HG02763 (cell line): ENCODE results near the gene URM1.

Experiments
- ATAC-seq: cut with Tn5 transposase; IDR thresholded peaks from one replicate; pipeline ENCODE4 v1.9.1; 2021; ENCODE audit warnings: mild to moderate bottlenecking, moderate library complexity; ENCODE audit not compliant: unreplicated experiment

URM1 gene

DNA sequence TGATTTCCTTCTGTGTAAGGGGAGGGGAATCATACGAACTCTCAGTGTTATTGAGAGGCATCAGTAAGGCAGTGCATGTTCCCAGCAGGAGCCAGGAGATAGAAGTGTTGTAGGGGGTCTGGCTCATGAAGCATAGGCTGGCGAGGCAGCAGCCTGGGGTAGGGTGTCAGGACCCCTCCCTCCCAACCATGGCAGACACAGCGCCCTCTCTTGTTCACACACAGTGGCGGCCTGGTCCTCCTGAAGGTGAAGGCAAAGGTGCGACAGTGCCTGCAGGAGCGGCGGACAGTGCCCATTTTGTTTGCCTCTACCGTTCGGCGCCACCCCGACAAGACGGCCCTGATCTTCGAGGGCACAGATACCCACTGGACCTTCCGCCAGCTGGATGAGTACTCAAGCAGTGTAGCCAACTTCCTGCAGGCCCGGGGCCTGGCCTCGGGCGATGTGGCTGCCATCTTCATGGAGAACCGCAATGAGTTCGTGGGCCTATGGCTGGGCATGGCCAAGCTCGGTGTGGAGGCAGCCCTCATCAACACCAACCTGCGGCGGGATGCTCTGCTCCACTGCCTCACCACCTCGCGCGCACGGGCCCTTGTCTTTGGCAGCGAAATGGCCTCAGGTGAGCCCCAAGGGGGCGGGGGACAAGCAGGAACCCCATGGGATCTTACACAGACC lies 26.1 kb upstream of the URM1 start:
- no peak for ATAC-seq

- no peak for ATAC-seq
Measured at GRCh38 chr9:128349125-128349524, 22.0 kb upstream of the URM1 start.

- no peak for ATAC-seq
Measured at GRCh38 chr9:128349772-128350171, 21.4 kb upstream of the URM1 start.

DNA sequence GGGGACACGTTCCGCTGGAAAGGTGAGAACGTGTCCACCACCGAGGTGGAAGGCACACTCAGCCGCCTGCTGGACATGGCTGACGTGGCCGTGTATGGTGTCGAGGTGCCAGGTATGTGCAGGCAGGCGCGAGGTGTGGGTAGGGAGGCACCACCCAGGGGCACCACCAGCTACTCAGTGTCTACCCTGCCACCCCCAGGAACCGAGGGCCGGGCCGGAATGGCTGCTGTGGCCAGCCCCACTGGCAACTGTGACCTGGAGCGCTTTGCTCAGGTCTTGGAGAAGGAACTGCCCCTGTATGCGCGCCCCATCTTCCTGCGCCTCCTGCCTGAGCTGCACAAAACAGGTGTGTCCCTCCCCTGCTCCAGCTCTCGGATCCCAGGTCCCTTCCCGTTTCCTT lies 15.7 kb upstream of the URM1 start:
- ATAC-seq = no peak

- no peak for ATAC-seq
Measured at GRCh38 chr9:128358090-128358489, 13.1 kb upstream of the URM1 start.

- ATAC-seq = no peak
Measured at GRCh38 chr9:128358861-128359260, 12.3 kb upstream of the URM1 start.

GRCh38 chr9:128360826-128361225 lies 10.3 kb upstream of the URM1 start:
- no peak for ATAC-seq

DNA sequence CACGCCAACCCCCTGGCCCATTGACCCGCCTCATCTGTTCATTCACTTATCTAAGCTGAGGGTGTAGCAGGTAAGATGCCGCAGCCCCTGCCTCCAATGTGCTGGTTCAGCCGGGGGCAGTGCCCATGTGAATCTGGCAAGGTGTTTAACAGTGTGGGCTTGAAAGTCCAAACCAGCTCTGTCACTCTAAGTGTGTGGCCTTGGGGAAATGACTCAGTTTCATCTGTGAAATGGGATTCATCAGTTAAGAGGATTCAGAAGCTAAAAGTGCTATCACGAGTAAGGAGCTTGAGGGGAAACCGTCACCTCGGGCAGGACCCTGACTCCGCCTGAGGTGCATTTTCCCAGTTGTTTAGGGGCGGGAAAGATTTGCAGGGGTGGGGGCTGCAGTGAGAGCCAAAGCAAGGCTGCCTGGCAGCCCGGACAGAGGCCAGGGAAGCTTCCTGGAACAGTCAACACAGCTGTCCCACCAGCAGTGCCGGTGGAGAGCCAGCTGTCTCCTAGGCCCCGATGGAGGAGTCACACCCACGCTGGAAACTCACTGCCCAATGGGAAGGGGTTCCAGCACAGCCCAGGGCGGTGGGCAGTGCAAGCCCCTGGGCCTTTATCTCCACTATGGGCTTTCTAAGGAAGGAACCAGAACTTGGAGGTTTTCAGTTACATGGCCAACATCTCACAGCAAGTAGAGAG lies 9.7 kb upstream of the URM1 start:
- no peak for ATAC-seq

DNA sequence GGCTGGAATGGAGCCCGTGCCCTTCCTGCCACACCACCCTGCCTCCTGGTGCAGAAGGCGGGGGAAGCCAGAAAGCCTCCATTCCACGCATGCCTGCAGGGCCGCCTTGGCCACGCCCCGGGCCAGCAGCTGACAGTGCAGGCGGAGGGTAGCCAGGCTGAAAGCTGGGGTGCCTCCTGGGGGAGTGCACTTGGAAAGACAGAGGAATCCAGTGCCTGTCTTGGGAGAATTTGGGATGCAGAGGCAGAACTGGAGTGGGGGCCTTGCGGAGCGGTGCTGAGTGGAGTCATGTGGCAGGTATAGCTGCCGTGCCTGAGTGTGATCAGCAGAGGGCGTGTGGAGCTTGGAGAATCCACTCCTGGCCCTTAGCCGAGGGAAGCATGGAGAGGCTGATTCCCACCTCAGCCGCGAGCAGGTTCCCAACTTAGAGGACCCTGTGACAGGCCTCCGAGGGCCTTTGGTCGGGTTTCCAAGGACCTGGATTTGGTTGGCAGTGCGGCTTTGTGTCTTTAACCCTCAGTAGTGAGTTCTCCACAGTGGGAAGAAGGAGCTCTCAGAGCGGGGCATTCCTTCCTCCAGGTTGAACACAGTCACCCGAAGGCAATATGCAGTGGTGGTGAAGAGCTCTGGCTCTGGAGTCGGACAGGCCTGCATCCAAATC lies 9.1 kb upstream of the URM1 start:
- ATAC-seq = no peak

- ATAC-seq = no peak
Measured at GRCh38 chr9:128362774-128363173, 8.4 kb upstream of the URM1 start.

DNA sequence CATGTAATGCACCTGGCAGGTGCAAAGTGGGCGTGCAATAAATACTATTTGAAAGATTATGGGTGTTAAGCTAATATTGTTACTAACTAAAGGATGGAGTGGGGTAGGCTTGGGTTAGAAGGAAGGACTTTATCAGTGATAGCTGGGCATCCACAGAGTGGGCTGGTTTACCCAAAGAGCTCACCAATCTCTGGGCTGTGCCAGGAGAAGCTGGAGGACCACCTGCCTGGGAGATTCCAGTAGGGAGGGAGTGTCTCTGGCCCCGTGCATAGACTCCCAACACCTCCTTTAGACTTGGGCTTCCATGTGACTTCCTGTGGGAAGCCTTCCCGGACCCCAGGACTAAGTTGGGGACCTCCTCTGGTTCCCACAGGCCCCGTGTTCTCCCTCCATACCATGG lies 5.6 kb upstream of the URM1 start:
- ATAC-seq = no peak

- ATAC-seq = no peak
Measured at GRCh38 chr9:128369024-128369706, 2.0 kb upstream of the URM1 start.

DNA sequence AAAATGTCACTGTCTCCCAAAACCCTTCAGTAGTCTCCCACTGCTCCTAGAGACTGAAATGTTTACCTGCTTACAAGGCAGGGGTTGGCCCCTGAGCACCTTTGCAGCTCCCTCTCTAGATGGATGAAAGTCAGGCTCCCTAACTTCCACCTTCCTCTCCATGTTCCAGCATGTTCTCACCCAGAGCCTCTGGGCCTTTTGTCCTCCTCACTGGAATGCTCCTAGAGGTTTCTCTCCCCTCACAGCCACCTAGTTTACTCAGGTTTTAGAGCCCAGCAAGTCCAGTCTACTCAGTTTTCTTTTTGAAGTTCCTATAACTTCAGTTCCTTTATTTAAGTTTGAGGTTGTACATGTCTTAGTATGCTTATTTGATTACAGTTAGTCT lies 815 bp upstream of the URM1 start:
- no peak for ATAC-seq

DNA sequence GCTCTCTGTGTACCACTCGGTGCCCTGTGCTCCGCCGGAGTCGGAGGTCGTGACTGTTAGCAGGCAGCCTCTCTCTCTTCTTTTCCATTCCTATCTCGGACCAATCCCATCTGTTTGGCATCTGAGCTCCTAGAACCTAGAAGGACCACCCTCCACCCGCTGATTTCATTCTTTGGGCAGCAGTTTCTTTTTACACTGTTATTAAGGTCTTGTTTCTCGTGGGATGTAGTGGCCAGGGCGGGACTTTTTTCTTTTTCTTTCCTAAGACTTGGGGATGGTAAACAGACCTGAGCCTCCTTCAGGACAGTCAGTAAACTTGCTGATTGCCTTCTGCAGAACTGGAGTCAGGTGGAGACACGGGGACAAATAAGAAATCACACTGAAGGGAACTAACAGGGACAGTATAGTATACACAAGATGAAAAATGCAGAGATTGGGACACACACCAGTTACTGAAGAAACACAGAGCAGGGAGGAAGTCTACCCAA lies 500 bp downstream of the URM1 start:
- ATAC-seq = no peak

DNA sequence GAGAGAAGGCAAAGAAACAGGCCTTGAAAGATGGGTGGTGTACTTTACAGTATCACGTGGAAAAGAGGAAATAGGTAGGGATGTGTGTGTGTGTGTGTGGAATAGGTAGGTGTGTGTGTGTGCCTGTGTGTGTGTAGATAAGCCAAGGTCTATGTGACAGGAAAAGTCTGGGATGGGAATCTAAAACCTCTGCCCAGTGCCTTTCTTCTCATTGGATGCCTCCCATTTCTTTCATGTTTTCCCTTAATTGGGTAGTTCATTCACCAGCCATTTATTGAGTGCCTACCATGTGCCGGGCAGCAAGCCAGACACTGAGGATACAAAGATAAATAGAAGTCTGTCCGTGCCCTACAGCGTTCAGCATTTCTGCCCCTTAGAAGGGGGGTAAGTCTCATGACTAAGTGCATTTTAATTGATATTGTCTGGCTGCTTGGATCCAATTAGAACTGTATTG lies 1.0 kb downstream of the URM1 start:
- ATAC-seq = no peak

GRCh38 chr9:128372784-128373183 lies 1.6 kb downstream of the URM1 start:
- ATAC-seq = no peak

DNA sequence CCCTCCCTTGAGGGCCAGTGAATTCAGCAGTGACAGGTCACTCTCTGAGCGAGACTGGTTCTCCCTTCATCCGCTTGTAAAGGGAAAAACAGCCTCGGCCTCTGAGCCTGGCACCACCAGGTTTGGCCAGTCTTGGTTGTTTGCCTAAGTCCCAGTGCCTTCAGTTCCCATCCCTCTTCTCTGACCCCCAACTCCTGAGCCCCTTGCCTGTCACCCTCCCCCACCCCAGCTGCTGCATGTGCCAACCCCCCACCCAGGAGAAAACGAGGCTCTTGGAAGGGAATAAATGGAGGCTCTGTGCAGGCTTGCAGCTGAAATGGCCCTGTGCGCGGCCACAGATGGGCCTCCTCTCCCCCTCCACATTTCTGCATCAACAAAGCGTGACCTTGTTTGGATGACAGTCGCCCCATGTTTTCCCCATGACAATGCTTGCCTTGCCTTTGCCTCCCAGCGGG lies 3.1 kb downstream of the URM1 start:
- no peak for ATAC-seq

DNA sequence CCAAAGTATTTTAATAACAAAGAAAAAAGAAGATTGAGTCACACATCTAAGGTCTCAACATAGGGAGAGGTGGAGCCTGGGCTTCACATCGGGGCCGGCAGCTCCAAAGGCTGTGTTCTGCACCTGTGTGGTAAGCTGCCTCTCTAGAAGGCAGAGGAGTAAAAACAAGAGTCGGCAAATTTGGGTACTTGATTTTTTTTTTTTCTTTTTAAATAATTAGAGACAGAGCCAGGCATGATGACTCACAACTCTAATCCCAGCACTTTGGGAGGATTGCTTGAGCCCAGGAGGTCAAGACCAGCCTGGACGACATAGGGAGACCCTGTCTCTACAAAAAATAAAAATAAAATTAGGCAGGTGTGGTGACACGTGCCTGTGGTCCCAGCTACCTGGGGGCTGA lies 4.7 kb downstream of the URM1 start:
- ATAC-seq = no peak

GRCh38 chr9:128382261-128382660 lies 11.1 kb downstream of the URM1 start:
- ATAC-seq = no peak

DNA sequence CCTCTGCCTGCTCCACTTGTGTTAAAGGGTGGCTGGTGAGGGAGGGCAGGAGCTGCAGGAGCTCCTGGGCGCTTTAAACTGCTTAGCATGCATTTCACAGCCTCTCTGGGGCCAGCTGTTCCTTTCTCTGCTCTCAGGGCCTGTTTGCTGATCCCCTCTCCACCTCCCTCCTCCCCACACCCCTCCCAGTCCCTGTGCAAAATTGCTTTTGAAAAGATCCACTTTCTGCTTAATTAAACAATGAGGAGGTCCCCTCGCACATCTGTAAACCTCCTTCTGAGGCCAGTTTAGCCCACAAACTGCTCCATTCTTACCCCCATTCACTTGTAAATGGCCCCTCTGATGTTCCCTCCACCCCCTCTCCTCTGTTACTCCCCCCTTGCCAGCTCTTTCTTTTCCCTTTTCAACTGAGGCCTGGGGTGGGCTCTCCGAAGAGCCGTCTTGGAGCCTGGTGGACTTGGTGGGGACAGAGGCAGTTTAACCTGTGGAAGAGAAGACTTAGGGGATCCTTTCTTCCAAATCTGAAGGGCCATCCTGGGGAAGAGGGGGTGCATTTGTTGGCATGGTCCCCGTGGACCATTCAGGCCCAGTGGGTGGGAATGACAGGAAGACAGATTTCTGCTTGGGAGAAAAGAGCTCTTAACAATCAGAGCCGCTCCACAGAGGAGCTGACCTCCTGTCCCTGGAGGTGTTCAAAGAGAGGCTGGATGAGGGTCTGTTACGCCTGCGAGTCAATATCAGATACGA lies 12.0 kb downstream of the URM1 start:
- no peak for ATAC-seq

DNA sequence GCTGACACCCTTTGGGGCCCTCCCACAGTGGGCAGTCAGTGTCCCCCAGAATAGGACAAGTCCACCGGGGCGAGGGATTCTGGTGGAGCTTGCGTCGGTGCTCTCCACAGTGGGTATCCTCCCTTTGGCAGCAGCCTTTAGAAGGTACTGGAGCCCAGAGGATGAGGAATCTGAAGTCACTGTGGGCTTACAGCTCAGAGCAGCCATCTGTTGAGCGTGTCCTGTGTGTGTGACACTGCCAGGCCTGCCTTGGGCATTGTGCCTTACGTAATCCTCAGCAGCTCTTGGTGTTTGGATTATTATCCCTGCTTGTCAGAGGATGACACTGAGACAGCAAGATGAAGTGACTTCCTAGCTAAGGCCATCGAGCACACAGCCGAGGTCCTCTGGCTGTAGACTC lies 12.6 kb downstream of the URM1 start:
- ATAC-seq = no peak
